Endodermal cell (in vitro differentiated cells): ENCODE results near the gene SMCO1. TPM values are rescaled to one million over a fixed set of nuclear protein-coding genes. Genes with fewer than 3 reads are reported as not detected.

Experiments used
- DNase-seq: peaks from one replicate; pipeline ENCODE4 v3.0.0-alpha.2; 2017
- H3K27ac ChIP-seq: 2 replicates; pipeline ENCODE4 v1.5.1; 2013; ENCODE audit warnings: mild to moderate bottlenecking, low read depth, low read length, moderate library complexity
- H3K27me3 ChIP-seq: 2 replicates; pipeline ENCODE4 v1.6.1; 2013; ENCODE audit warnings: mild to moderate bottlenecking, low read length, moderate library complexity; ENCODE audit not compliant: insufficient read depth, control insufficient read depth, poor library complexity, severe bottlenecking
- H3K36me3 ChIP-seq: 2 replicates; pipeline ENCODE4 v1.7.0; 2013; ENCODE audit warnings: mild to moderate bottlenecking, low read length, moderate library complexity; ENCODE audit not compliant: control insufficient read depth, insufficient read depth
- H3K4me1 ChIP-seq: one replicate; pipeline ENCODE4 v1.7.0; 2013; ENCODE audit warnings: low read length; ENCODE audit not compliant: control insufficient read depth, insufficient read depth
- H3K4me3 ChIP-seq: 2 replicates; pipeline ENCODE4 v1.5.1; 2013; ENCODE audit warnings: mild to moderate bottlenecking, low read length, moderate library complexity
- H3K9ac ChIP-seq: 2 replicates; pipeline ENCODE4 v1.6.1; 2013; ENCODE audit warnings: mild to moderate bottlenecking, low read length, moderate library complexity; ENCODE audit not compliant: poor library complexity, severe bottlenecking; ENCODE audit errors: extremely low read depth
- H3K9me3 ChIP-seq: 2 replicates; pipeline ENCODE4 v1.6.1; 2013; ENCODE audit warnings: mild to moderate bottlenecking, low read length, moderate library complexity; ENCODE audit not compliant: control insufficient read depth
- H3K27ac Mint-ChIP-seq: 2 replicates; pipeline ENCODE4 v1.8.0; 2020; ENCODE audit warnings: mixed read lengths
- H3K27me3 Mint-ChIP-seq: 2 replicates; pipeline ENCODE4 v1.8.0; 2021; ENCODE audit warnings: mild to moderate bottlenecking, mixed read lengths; ENCODE audit not compliant: insufficient read depth
- H3K36me3 Mint-ChIP-seq: 2 replicates; pipeline ENCODE4 v1.8.0; 2020; ENCODE audit warnings: low read depth, mixed read lengths
- H3K4me1 Mint-ChIP-seq: 2 replicates; pipeline ENCODE4 v1.8.0; 2020; ENCODE audit warnings: mixed read lengths
- H3K4me3 Mint-ChIP-seq: 2 replicates; pipeline ENCODE4 v1.8.0; 2020; ENCODE audit warnings: mild to moderate bottlenecking, moderate library complexity, mixed read lengths
- H3K9me3 Mint-ChIP-seq: 2 replicates; pipeline ENCODE4 v1.8.0; 2020; ENCODE audit warnings: mild to moderate bottlenecking, mixed read lengths
- WGBS, 2 experiments: methylation state at CpG; one replicate each; pipeline versions ENCODE4 v1.1.5 to v1.1.7; 2013; ENCODE audit warnings: missing lambda C conversion rate in 2 of 2, mixed read lengths in 1 of 2; ENCODE audit not compliant: insufficient coverage in 1 of 2, insufficient read length in 1 of 2; 5-methylcytosine and 5-hydroxymethylcytosine counted together
- total RNA-seq, 2 donors: library from RNA; stranded (reverse); fragmentation: NEBNext Ultra II Directional in 1 of 2; extraction: Animal tissue kit (Norgen Biotek cat#: 25700) in 1 of 2; gene quantifications; 2 replicates in 1 of 2; 3 replicates in 1 of 2; pipeline ENCODE4 v1.2.1, GENCODE V29; 2021
- TF ChIP-seq, protein P1 (sequence below): fragments of 200-600 bp; sonication (generic); conservative IDR thresholded peaks from 2 replicates; pipeline ENCODE4 v1.5.0; 2021; ENCODE audit warnings: antibody characterized with exemption, mild to moderate bottlenecking

SMCO1 gene
- total RNA-seq, 2 donors from 2014 or later, result not detected

DNA sequence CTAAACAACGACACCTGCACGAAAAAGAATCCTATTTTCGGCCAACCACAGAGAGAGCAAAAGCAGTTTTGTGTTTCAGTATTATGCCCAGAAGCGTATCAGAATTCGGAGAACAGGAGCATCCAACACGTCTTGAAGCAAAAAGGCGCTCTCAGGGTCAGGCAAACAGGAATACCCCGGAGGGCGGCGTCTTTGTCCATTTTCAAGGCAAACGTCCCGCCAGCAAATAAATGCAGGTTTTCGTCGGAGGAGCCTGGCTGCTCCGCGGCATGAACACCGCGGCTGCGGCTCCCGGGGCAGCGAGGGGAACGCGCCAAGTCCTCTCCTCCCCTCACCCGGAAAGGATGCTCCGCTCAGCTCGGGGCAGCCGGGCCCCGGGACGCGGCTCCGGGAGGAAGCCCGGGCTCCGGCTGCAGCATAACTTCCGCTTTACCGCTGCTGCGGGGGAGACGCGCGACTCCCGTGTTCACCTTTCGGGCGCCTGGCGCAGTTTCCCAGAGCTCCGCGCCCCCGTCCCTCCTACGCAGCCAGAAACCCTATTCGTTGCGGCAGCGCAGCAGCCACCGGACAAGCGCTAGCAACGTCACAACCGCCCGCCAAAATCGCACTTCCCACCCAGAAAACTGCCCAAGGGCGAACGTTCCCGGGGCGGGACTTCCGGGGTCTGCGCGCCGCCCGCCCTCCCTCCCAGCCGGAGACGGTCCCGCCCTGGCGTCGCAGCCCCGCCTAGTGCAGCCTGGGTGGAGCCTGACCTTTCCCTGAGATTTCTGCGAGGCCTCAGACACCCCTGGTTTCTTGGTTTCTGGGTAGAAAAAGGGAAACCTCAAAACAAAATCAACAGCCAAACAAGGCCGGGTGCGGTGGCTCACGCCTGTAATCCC lies 11.7 kb downstream of the SMCO1 start, which contains the start of gene RNF168:
Gene RNF168, minus strand, starts transcription at position 573 of the 881 bp plus-strand sequence. CDS start 595 bp downstream, outside the sequence.
- Histone ChIP-seq H3K4me1 (no peaks in the 10 kb centered on the region), H3K9ac (peak within 1 kb of the TSS; percentile 85), H3K27ac (peak within 1 kb of the TSS; percentile 87), H3K36me3 (peaks cover 2% of the 10 kb centered on the region), H3K4me3 (peak within 1 kb of the TSS; percentile 95), H3K27me3 (no peaks in the 10 kb centered on the region), H3K9me3 (peaks cover 15% of the 10 kb centered on the region)
- Mint-ChIP-seq H3K27me3 (no peaks in the 10 kb centered on the region), H3K4me1 (peaks cover 20% of the 10 kb centered on the region), H3K9me3 (peaks cover 14% of the 10 kb centered on the region), H3K27ac (peak within 1 kb of the TSS; percentile 94), H3K4me3 (peak within 1 kb of the TSS; percentile 92), H3K36me3 (peaks cover 10% of the 10 kb centered on the region)
- peak; percentile 98 for DNase-seq
- TF ChIP-seq, protein P1, sequence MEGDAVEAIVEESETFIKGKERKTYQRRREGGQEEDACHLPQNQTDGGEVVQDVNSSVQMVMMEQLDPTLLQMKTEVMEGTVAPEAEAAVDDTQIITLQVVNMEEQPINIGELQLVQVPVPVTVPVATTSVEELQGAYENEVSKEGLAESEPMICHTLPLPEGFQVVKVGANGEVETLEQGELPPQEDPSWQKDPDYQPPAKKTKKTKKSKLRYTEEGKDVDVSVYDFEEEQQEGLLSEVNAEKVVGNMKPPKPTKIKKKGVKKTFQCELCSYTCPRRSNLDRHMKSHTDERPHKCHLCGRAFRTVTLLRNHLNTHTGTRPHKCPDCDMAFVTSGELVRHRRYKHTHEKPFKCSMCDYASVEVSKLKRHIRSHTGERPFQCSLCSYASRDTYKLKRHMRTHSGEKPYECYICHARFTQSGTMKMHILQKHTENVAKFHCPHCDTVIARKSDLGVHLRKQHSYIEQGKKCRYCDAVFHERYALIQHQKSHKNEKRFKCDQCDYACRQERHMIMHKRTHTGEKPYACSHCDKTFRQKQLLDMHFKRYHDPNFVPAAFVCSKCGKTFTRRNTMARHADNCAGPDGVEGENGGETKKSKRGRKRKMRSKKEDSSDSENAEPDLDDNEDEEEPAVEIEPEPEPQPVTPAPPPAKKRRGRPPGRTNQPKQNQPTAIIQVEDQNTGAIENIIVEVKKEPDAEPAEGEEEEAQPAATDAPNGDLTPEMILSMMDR, result no peak
- 0 to 1% methylated on average over 34 to 75 of the region's 75 CpGs for WGBS, 2 experiments

DNA sequence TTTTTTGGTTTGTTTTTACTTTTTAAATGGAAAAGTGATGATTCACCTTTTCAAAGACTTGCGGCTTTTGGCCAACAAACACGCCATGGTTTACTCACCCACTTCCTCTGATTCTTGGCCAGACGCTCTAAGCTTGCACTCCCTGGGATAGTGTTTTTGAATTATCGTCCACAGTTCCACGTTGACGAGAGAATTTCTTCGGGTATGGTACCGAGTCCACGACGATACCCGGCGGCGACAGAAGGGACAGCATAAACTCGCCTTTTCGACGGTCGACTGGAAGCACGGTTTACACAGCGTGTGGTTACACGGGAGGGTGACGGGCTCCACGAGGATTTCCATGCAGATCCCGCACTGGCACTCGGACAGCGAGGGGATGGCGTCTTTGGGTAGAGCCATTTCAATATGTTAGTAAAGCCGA lies 12.4 kb downstream of the SMCO1 start:
- Histone ChIP-seq H3K4me3 (peak overlapping the region; percentile 95), H3K9ac (peak overlapping the region; percentile 85), H3K27me3 (no peaks in the 10 kb centered on the region), H3K36me3 (peaks cover 8% of the 10 kb centered on the region), H3K4me1 (no peaks in the 10 kb centered on the region), H3K27ac (peak overlapping the region; percentile 87), H3K9me3 (peaks cover 14% of the 10 kb centered on the region)
- DNase-seq, result peak; percentile 54
- TF ChIP-seq, protein P1, result no peak
- Mint-ChIP-seq H3K4me3 (peak overlapping the region; percentile 92), H3K9me3 (peaks cover 14% of the 10 kb centered on the region), H3K27me3 (no peaks in the 10 kb centered on the region), H3K36me3 (peaks cover 16% of the 10 kb centered on the region), H3K4me1 (peaks cover 20% of the 10 kb centered on the region), H3K27ac (peak overlapping the region; percentile 94)
- WGBS, 2 experiments, result 0 to 1% methylated on average over 19 to 27 of the region's 27 CpGs

DNA sequence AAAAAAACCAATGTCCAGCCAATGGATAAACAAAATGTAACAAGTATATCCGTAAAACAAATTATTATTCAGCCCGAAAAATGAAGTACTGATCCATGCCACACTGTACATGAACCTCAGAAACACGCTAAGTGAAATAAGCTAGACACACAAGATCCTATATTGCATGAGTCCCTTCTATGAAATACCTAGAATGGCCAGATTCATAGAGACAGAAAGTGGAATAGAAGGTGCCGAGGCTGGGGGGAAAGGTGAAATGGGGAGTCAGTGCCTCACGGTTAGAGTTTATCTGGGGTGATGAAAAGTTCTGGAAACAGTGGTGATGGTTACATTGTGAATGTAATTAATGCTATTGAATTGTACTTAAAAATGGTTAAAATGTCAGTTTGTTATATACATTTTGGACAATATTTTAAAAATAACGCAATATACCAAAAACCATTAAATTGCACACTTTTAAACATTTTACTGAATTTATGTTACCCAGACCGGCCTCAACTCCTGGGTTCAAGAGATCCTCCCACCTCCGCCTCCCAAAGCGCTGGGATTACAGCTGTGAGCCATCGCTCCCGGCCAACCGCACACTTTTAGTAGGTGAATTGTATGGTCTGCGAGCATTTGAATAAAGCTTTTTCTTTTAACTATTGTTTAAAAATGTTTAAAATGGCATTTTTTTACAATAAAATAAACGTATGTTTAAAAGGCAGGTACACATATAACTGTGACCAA lies 13.7 kb downstream of the SMCO1 start:
- WGBS, 2 experiments, result 4 to 9% methylated on average over 4 to 12 of the region's 14 CpGs
- peak overlapping the region; percentile 95 for H3K4me3 ChIP-seq
- no peaks in the 10 kb centered on the region for H3K27me3 ChIP-seq
- H3K27ac ChIP-seq, result no peak overlapping the region
- Mint-ChIP-seq H3K36me3 (peaks cover 20% of the 10 kb centered on the region), H3K4me3 (peak overlapping the region; percentile 92), H3K27me3 (no peaks in the 10 kb centered on the region), H3K4me1 (peaks cover 20% of the 10 kb centered on the region), H3K27ac (no peak overlapping the region), H3K9me3 (peaks cover 9% of the 10 kb centered on the region)
- peaks cover 4% of the 10 kb centered on the region for H3K9me3 ChIP-seq
- TF ChIP-seq, protein P1, result no peak
- peak overlapping the region; percentile 85 for H3K9ac ChIP-seq
- H3K36me3 ChIP-seq, result peaks cover 9% of the 10 kb centered on the region
- peak; percentile 55 for DNase-seq
- H3K4me1 ChIP-seq, result no peaks in the 10 kb centered on the region
